ENCODE data around the gene ZNF106.

The ZNF106 gene

GRCh38 chr15:42364529-42364928, 126.4 kb downstream of the ZNF106 start:
- DNase-seq, result no peak

- DNase-seq, result no peak
Observed at GRCh38 chr15:42363942-42364341, 127.0 kb downstream of the ZNF106 start.

GRCh38 chr15:42363487-42363886, 127.5 kb downstream of the ZNF106 start:
- no peak for DNase-seq
